ENCODE measurements around the gene UBE2F.

- no peak for TF ChIP-seq POLR2AphosphoS5 (IDR thresholded peaks at IDR 0.05)
- no peak for TF ChIP-seq CTCF (IDR thresholded peaks at IDR 0.05 in 8 of 11, conservative IDR thresholded peaks at IDR 0.05 in 3 of 11)
Observed at GRCh38 chr2:238020816-238021215, 54.0 kb downstream of the UBE2F start.
